HG03064 (cell line): ENCODE results near the gene LENEP.

Source experiments
- ATAC-seq: cut with Tn5 transposase; IDR thresholded peaks from one replicate; pipeline ENCODE4 v1.9.1; 2021; ENCODE audit warnings: low read depth; ENCODE audit not compliant: unreplicated experiment

Gene LENEP

GRCh38 chr1:155043301-155043702 lies 49.9 kb downstream of the LENEP start:
- no peak for ATAC-seq

- no peak for ATAC-seq
Observed at GRCh38 chr1:155043793-155044192, 50.4 kb downstream of the LENEP start.
